HG03139 (cell line): Measurements from ENCODE around the gene ZNF358.

Experiments used
- ATAC-seq: cut with Tn5 transposase; IDR thresholded peaks from one replicate; pipeline ENCODE4 v1.9.1; 2021; ENCODE audit not compliant: unreplicated experiment

ZNF358 gene

GRCh38 chr19:7488736-7489353 lies 27.1 kb upstream of the ZNF358 start, which contains the start of gene PEX11G:
PEX11G (minus strand) TSS chr19:7489035; CDS start chr19:7489010, 25 bp downstream.
- no peak for ATAC-seq

DNA sequence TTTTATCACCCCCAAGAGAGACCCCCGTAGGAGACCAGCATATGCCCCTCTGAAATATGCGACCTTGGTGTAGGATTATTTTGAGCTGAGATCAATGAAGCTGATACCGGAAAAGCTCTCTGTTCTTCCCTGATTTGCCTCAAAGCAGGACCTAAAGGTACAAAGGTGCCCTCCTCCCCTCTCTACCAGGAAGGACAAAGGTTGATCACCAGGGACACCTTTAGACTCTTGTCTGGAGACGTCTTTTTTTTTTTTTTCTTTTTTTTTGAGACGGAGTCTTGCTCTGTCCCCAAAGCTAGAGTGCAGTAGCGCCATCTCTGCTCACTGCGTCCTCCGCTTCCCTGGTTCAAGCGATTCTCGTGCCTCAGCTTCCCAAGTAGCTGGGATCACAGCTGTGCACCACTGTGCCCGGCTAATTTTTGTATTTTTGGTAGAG lies 26.3 kb upstream of the ZNF358 start:
- no peak for ATAC-seq

DNA sequence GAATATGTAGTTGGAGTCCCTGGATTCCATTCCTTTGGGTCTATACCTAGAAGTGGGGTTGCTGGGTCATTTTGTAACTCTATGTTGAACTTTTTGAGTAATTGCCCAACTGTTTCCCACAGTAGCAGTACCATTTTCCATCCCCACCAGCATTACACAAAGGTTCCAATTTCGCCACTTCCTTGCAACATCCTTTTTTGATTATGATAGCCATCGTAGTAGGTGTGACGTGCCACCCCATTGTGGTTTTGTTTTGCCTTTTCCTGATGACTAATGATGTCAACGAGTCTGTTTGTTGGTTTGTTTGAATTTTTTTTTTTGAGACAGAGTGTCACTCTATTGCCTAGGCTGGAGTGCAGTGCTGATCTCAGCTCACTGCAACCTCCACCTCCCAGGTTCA lies 23.8 kb upstream of the ZNF358 start:
- ATAC-seq, result no peak

DNA sequence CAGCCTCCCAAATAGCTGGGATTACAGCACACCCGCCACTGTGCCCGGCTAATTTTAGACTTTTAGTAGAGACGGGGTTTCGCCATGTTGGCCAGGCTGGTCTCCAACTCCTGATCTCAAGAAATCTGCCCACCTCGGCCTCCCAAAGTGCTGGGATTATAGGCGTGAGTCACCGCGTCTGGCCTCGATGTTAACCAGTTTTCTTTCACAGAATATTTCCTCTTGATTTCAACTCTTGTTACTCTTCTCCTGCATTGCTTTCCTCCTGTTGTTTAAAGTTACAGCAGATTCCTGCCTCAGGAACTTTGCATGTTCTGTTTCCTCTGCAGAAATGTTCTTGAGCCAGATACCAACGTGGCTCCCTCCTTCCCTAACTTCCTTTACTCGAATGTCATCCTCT lies 23.3 kb upstream of the ZNF358 start:
- no peak for ATAC-seq

- ATAC-seq, result no peak
Observed at GRCh38 chr19:7494416-7495098, 21.3 kb upstream of the ZNF358 start.

GRCh38 chr19:7497292-7497691 lies 18.6 kb upstream of the ZNF358 start:
- no peak for ATAC-seq

DNA sequence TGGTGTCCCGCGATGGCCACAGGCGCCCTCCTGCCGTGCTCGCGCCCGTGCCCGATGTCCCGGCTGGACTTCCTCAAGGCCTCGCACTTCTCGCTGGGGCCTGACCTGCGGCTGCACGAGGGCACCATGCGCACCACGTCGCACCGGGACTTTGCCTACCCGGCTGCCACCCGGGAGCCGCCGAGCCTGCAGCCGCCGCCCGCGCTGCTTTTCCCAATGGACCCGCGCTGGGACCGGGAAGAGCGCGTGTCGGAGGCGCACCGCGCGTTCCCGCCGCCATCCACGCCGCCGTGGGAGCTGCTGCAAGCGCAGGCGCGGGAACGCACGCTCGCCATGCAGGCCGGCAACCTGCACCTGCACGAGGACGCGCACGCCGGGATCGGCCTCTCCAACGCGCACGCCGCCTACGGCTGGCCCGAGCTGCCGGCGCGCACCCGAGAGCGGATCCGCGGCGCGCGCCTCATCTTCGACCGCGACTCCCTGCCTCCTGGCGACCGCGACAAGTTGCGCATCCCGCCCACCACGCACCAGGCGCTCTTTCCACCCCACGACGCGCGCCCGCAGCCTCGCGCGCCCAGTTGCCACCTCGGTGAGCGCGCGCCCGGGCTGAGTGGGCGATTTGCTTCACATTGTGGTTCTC lies 15.0 kb upstream of the ZNF358 start:
- ATAC-seq, result no peak

DNA sequence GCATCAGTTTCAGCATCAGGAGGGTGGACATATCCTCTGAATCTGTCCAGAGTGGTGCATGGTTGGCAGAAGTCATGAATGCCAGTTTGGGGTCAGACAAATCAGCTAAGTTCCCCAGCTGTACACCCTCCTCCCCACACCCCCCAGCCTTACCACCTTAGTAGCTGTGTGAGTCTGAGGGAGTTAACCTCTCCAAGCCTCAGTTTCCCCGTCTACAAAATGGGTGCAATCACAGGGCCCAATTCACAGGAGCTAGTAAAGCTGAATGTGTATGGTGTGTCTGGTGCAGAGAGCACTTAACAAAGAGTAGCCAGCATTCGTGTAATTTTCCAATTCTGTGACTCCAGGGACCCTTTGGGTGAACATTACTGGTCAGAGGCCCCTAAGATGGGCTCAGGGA lies 13.4 kb upstream of the ZNF358 start:
- ATAC-seq, result no peak

DNA sequence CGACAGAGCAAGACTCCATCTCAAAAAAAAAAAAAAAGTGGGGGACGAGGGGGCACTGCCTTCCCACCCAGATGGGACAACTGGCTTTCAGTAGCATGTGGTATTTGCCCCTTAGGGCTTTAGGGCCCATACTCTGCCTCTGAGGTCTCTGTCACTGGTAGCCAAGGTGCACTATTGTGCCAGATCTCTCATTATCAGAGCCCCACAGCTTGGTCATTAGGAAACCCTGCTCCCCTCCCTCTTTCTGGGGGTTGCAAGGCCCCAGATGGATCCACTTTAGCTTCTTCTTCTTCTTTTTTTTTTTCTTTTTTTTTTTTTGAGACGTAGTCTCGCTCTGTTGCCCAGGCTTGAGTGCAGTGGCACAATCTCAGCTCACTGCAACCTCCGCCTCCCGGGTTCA lies 11.2 kb upstream of the ZNF358 start:
- ATAC-seq, result no peak

DNA sequence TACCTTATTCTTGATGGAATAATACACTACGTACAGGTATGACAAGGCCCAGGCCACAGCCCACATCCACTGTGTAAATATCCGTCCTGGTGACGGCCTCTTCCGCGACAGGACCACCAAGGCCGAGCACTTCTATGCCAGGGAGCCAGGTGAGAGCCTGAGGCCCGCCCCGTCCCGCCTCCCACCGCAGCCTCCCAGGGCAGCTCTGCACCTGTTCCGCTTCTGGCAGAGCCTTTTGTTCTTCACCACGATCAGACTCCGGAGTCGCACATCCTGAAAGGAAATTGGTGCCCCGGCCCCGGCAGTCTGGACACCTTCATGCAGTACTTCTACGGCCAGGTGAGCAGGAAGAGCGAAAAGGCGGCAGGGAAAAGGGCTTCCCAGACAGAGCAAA lies 10.6 kb upstream of the ZNF358 start:
- no peak for ATAC-seq

- ATAC-seq, result no peak
Observed at GRCh38 chr19:7505682-7506384, 10.1 kb upstream of the ZNF358 start.

GRCh38 chr19:7506385-7507328 lies 9.2 kb upstream of the ZNF358 start:
- no peak for ATAC-seq

DNA sequence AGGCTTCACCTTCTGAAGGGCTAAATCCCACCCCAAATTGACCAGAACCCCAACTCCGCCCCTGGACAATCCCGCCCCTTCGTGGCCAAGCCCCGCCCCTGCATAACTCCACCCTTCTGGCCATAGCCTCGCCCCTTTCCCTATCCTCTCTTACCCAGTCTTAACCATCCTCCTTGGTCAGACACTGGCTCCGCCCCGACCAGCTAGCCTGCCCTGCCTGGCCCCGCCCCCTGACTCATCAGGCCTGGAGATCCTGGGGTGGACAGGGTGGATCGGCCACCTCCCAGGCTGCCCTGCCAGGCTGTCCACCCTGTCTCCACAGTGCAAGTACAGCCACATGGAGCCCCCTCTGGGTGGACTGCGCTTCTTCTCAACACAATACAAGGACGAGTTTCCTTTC lies 8.0 kb upstream of the ZNF358 start:
- no peak for ATAC-seq

DNA sequence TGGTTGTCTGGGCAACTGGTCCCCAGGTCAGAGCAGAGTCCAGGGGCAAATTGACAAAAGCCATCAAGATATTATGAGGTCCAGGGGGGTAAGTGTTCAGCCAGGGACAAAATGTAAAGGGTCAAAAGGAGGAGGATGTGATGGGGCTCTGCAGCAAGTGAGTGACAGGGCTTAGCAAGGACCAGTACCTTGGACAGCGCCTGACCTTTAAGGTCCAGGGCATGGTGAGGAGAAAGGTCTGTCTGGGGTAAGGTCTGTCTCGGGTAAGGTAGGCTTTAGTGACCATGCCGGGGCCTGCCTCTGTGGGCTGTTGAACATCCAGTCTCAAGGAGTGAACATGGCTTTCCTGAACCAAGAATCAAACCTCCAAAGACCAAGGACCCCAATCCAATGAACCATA lies 6.3 kb upstream of the ZNF358 start:
- no peak for ATAC-seq

- no peak for ATAC-seq
Observed at GRCh38 chr19:7512400-7512851, 3.5 kb upstream of the ZNF358 start.

GRCh38 chr19:7513809-7514642 lies 1.9 kb upstream of the ZNF358 start:
- ATAC-seq, result no peak

DNA sequence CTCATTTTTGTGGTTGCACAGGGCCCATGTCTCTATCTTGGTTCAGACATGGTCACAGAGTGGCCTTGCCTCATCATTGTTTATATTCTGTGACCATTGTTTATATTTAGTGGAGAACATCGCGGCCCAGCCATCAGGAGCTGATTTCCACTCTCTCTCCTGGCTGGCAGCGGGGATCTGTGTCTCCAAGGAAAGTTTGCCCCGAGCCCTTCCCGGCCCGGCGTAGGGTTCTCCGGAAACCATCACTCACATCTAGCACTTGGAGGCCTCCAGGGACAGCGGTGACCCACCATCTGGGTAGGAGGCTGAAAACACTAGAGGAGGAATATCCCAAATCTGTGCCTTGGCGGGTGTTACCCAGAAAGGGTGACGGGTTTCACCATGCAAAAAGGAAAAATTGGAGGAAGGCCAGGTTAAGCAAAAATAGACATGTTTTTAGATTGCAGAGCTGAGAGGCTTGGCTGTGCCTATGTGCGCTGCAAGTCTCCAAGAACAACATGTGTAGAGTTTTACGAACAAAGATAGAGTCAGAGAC lies 726 bp upstream of the ZNF358 start:
- no peak for ATAC-seq

- ATAC-seq, result no peak
Observed at GRCh38 chr19:7516333-7516732, 430 bp downstream of the ZNF358 start.

DNA sequence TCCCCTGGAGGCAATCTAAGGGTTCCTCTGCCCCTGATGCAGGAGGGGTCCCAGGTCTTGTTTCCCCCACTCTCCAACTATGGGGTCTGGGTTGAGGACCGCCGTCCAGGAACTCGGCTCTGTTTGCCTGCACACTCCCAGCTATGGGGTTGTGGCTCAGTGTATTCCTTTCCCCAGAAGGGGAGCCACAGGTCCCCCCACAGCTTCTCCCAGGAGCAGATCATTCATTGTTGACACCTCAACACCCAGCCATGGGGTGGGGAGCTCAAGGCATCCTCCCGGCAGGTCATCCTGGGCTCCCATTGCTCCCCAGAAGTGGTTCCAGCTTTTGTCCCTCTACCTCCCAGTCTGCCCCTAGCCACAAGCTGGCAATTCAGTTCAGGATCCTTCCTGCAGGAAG lies 975 bp downstream of the ZNF358 start:
- ATAC-seq, result no peak
